Loucy (cell line): ENCODE results near the gene RPA1.
"Not testable (repeated sequence)": the region's sequence is repeated elsewhere in the genome, so short reads cannot be mapped to it uniquely, and the experiment has no call there.

ENCODE experiments used
- H2AFZ ChIP-seq: fragments of 200-600 bp; sonication (generic); 2 replicates; pipeline ENCODE4 v1.6.0; 2016; ENCODE audit warnings: antibody characterized with exemption, mild to moderate bottlenecking, low read length, moderate library complexity
- H3F3A ChIP-seq: fragments of 200-600 bp; 2 replicates; pipeline ENCODE4 v1.6.0; 2016; ENCODE audit warnings: antibody characterized with exemption, low read depth, mild to moderate bottlenecking
- H3K27me3 ChIP-seq: fragments of 200-600 bp; sonication (generic); 2 replicates; pipeline ENCODE4 v1.6.1; 2014; ENCODE audit warnings: low read length, mild to moderate bottlenecking; ENCODE audit not compliant: insufficient read depth, poor library complexity, severe bottlenecking
- H3K36me3 ChIP-seq: fragments of 200-600 bp; sonication (generic); 2 replicates; pipeline ENCODE4 v1.6.1; 2016; ENCODE audit warnings: low read length; ENCODE audit not compliant: insufficient read depth
- H3K4me1 ChIP-seq: fragments of 200-600 bp; sonication (generic); 2 replicates; pipeline ENCODE4 v1.5.1; 2014; ENCODE audit warnings: low read length, mild to moderate bottlenecking; ENCODE audit not compliant: insufficient read depth, poor library complexity, severe bottlenecking
- H3K4me2 ChIP-seq: fragments of 200-600 bp; sonication (generic); 2 replicates; pipeline ENCODE4 v1.6.0; 2014; ENCODE audit warnings: antibody characterized with exemption, low read length, low read depth, mild to moderate bottlenecking; ENCODE audit not compliant: poor library complexity, severe bottlenecking
- H3K4me3 ChIP-seq: fragments of 200-600 bp; sonication (generic); 2 replicates; pipeline ENCODE4 v1.5.1; 2014; ENCODE audit warnings: low read length, mild to moderate bottlenecking, mixed read lengths; ENCODE audit not compliant: poor library complexity, severe bottlenecking
- H3K79me2 ChIP-seq: fragments of 200-600 bp; sonication (generic); 2 replicates; pipeline ENCODE4 v1.6.1; 2014; ENCODE audit warnings: low read length; ENCODE audit not compliant: insufficient read depth
- H3K9ac ChIP-seq: fragments of 200-600 bp; sonication (generic); 2 replicates; pipeline ENCODE4 v1.6.0; 2014; ENCODE audit warnings: mild to moderate bottlenecking, low read depth, low read length, moderate library complexity; ENCODE audit not compliant: poor library complexity, severe bottlenecking
- H3K9me2 ChIP-seq: fragments of 200-600 bp; sonication (generic); replicated peaks from 2 replicates; pipeline ENCODE4 v1.6.1; 2016; ENCODE audit warnings: low read depth, low read length, mixed read lengths
- H3K9me3 ChIP-seq: fragments of 200-600 bp; sonication (generic); 2 replicates; pipeline ENCODE4 v1.6.1; 2014; ENCODE audit warnings: mild to moderate bottlenecking, antibody characterized with exemption, low read length, low read depth; ENCODE audit not compliant: insufficient read depth
- H4K20me1 ChIP-seq: fragments of 200-600 bp; sonication (generic); 2 replicates; pipeline ENCODE4 v1.6.0; 2014; ENCODE audit warnings: antibody characterized with exemption, low read length, mild to moderate bottlenecking; ENCODE audit not compliant: insufficient read depth, poor library complexity, severe bottlenecking
- EZH2phosphoT487 ChIP-seq: fragments of 200-600 bp; IDR thresholded peaks from 2 replicates; pipeline ENCODE4 v1.6.1; 2018; ENCODE audit warnings: antibody characterized with exemption, mild to moderate bottlenecking, moderate library complexity, borderline replicate concordance
- TF ChIP-seq, protein P1 (sequence below): fragments of 200-600 bp; sonication (generic); conservative IDR thresholded peaks from 2 replicates; pipeline ENCODE4 v1.5.1; 2014; ENCODE audit warnings: mild to moderate bottlenecking, antibody characterized with exemption, low read length

The RPA1 gene

DNA sequence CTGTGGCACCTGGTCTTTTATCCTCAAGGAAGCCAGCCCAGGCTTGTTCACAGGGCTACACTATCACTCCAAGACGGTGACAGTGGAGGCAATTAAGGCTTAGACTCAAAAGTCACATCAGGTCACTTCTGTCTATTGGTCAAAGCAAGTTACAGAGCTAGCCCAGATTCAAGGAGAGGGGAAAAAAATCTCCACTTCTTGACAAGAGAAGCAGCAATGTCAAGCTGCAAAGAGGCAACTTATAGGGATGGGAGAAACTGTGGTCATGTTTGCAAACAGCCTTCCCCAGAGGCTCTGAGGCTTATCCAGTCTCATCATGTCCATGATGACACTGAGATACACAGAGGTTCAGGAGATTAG is 36.4 kb upstream of the RPA1 start:
- Histone ChIP-seq H3K79me2 (peaks cover 18% of the 10 kb centered on the region; the same call in 1 of the 2 replicates), H3K4me2 (no peak overlapping the region)

GRCh38 chr17:1796800-1797199 is 33.0 kb upstream of the RPA1 start:
- H3K4me1 ChIP-seq, result no peaks in the 10 kb centered on the region
- H3K9ac ChIP-seq, result peak overlapping the region; percentile 1
- H3K79me2 ChIP-seq, result peaks cover 18% of the 10 kb centered on the region; the same call in 1 of the 2 replicates
- no peaks in the 10 kb centered on the region for H3F3A ChIP-seq
- H4K20me1 ChIP-seq, result no peaks in the 10 kb centered on the region
- H3K4me2 ChIP-seq, result peak overlapping the region; percentile 20
- H3K36me3 ChIP-seq, result peaks cover 21% of the 10 kb centered on the region; the same call in 1 of the 2 replicates
- TF ChIP-seq, protein P1, sequence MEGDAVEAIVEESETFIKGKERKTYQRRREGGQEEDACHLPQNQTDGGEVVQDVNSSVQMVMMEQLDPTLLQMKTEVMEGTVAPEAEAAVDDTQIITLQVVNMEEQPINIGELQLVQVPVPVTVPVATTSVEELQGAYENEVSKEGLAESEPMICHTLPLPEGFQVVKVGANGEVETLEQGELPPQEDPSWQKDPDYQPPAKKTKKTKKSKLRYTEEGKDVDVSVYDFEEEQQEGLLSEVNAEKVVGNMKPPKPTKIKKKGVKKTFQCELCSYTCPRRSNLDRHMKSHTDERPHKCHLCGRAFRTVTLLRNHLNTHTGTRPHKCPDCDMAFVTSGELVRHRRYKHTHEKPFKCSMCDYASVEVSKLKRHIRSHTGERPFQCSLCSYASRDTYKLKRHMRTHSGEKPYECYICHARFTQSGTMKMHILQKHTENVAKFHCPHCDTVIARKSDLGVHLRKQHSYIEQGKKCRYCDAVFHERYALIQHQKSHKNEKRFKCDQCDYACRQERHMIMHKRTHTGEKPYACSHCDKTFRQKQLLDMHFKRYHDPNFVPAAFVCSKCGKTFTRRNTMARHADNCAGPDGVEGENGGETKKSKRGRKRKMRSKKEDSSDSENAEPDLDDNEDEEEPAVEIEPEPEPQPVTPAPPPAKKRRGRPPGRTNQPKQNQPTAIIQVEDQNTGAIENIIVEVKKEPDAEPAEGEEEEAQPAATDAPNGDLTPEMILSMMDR, result no peak
- TF ChIP-seq EZH2phosphoT487, result no peak
- no peak overlapping the region for H3K4me3 ChIP-seq
- no peaks in the 10 kb centered on the region for H3K27me3 ChIP-seq
- H2AFZ ChIP-seq, result no peak overlapping the region
- H3K9me3 ChIP-seq, result no peaks in the 10 kb centered on the region
- no peaks in the 10 kb centered on the region for H3K9me2 ChIP-seq

More for the DNA sequence above, 36.4 kb upstream of the RPA1 start:
- no peaks in the 10 kb centered on the region for H3F3A ChIP-seq
- H3K4me3 ChIP-seq, result no peak overlapping the region
- no peak overlapping the region for H3K9ac ChIP-seq
- H3K27me3 ChIP-seq, result no peaks in the 10 kb centered on the region
- no peak overlapping the region for H2AFZ ChIP-seq
- no peaks in the 10 kb centered on the region for H3K9me3 ChIP-seq
- 0 out of 2 replicates have a peak, but pooled peaks cover 2% of the 10 kb centered on the region for H3K36me3 ChIP-seq
- H3K9me2 ChIP-seq, result no peaks in the 10 kb centered on the region
- TF ChIP-seq, protein P1, result no peak
- TF ChIP-seq EZH2phosphoT487, result no peak
- H3K4me1 ChIP-seq, result no peaks in the 10 kb centered on the region
- H4K20me1 ChIP-seq, result no peaks in the 10 kb centered on the region

GRCh38 chr17:1797323-1797722 is 32.5 kb upstream of the RPA1 start:
- Histone ChIP-seq H2AFZ (no peak overlapping the region), H3K9me3 (no peaks in the 10 kb centered on the region), H3K9ac (peak overlapping the region; percentile 1), H3K4me2 (peak overlapping the region; percentile 20), H3K4me3 (no peak overlapping the region), H3K79me2 (peaks cover 18% of the 10 kb centered on the region; the same call in 1 of the 2 replicates), H3K9me2 (no peaks in the 10 kb centered on the region), H4K20me1 (no peaks in the 10 kb centered on the region), H3K36me3 (peaks cover 26% of the 10 kb centered on the region; the same call in 1 of the 2 replicates), H3K27me3 (no peaks in the 10 kb centered on the region), H3F3A (no peaks in the 10 kb centered on the region), H3K4me1 (no peaks in the 10 kb centered on the region)
- TF ChIP-seq, protein P1, result no peak
- no peak for TF ChIP-seq EZH2phosphoT487

DNA sequence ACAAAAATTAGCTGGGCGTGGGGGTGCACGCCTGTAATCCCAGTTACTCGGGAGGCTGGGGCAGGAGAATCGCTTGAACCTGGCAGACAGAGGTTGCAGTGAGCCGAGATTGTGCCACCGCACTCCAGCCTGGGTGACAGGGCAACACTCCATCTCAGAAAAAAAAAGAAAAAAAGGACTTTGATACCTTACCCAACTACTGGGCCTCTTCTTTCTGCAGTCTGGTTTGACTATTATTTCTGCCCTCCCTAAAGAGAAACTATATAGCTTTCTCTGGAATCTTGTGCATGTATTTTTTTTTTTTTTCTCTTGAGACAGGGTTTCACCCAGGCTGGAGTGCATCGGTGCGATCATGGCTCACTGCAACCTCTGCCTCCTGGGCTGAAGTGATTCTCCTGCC is 32.0 kb upstream of the RPA1 start:
- Histone ChIP-seq H3K79me2 (peaks cover 18% of the 10 kb centered on the region; the same call in 1 of the 2 replicates), H3K36me3 (peaks cover 31% of the 10 kb centered on the region; the same call in 1 of the 2 replicates)
- H3K9ac ChIP-seq, H3K4me2 ChIP-seq, H2AFZ ChIP-seq, H3F3A ChIP-seq, H3K9me2 ChIP-seq, H4K20me1 ChIP-seq, H3K9me3 ChIP-seq, H3K4me1 ChIP-seq, H3K4me3 ChIP-seq, H3K27me3 ChIP-seq: not testable (repeated sequence)
